Endothelial cell of umbilical vein (primary cell): ENCODE data around the gene SCAANT1.

Experiments
- CTCF ChIP-seq, 2 donors: IDR thresholded peaks; 1 replicate in 1 of 2; 2 replicates in 1 of 2; pipeline ENCODE4 v1.5.1; 2011; ENCODE audit warnings: low read length in 2 of 2, mild to moderate bottlenecking in 2 of 2, moderate library complexity in 2 of 2, control low read depth in 1 of 2, inconsistent platforms in 1 of 2, low read depth in 1 of 2; ENCODE audit not compliant: insufficient read depth in 1 of 2; ENCODE audit errors: extremely low read depth in 1 of 2
- JUN ChIP-seq: IDR thresholded peaks from 2 replicates; pipeline ENCODE4 v1.6.1; 2011; ENCODE audit warnings: borderline replicate concordance, low read depth; ENCODE audit not compliant: insufficient read length, insufficient read depth
- POLR2A ChIP-seq: IDR thresholded peaks from 2 replicates; pipeline ENCODE4 v1.6.1; 2012; ENCODE audit warnings: low read depth, mild to moderate bottlenecking, control low read depth, low read length
- POLR2AphosphoS5 ChIP-seq: IDR thresholded peaks from 2 replicates; pipeline ENCODE4 v1.6.1; 2012; ENCODE audit warnings: low read depth, mild to moderate bottlenecking, control low read depth, low read length, moderate library complexity; ENCODE audit not compliant: insufficient read depth

DNA sequence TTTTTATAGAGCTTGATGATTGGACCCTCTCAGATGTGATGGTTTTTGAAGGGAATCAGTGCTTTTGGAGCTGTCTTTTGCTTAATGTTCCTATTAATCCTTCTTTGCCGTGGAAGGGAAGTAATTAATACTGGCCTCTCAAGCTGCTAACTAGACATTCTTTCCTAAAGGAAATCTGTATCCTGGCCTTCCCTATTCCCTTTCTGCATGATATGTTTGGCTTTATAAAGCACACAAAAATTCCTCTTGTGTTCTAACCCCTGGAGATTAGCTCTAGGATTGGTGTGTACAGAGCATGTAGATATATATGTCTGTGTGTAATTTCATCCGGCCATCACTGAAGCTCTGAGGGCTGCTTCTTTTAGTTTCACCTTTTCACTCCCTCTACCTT, 41.6 kb downstream of the SCAANT1 start:
- TF ChIP-seq POLR2A (no peak), JUN (no peak), CTCF (IDR thresholded peaks at IDR 0.05; ENCODE audit: extremely low read depth in 1 of 2, insufficient read depth in 1 of 2, low read depth in 1 of 2, low read length in 2 of 2) (no peak), POLR2AphosphoS5 (no peak)
